PC-3 (cell line): ENCODE results near the gene GOLGA6L7. TPM values are rescaled to one million over a fixed set of nuclear protein-coding genes. Genes with fewer than 3 reads are reported as not detected.
"Not testable (repeated sequence)": the region's sequence is repeated elsewhere in the genome, so short reads cannot be mapped to it uniquely, and the experiment has no call there.

ENCODE experiments used
- ATAC-seq: fragments of 200-7000 bp; cut with Tn5 transposase; 2 replicates; pipeline ENCODE4 v1.9.1; 2020; ENCODE audit warnings: mild to moderate bottlenecking, moderate library complexity
- BruUV-seq: library from RNA; stranded (reverse); fragments of 400-500 nt; replicated peaks from 2 replicates; lab custom pipeline; 2021; lab: Mats Ljungman, UMichigan
- CTCF ChIA-PET: fragments of 300-600 bp; sonication (Branson Sonifier 250); formaldehyde crosslinking; loops from one replicate; lab custom pipeline; 2022; ENCODE audit warnings: antibody characterized with exemption; lab: Charles Lee
- POLR2A ChIA-PET: fragments of 300-600 bp; sonication (Branson Sonifier 250); formaldehyde crosslinking; loops from one replicate; lab custom pipeline; 2022; ENCODE audit warnings: antibody characterized with exemption; ENCODE audit not compliant: unreplicated experiment; lab: Charles Lee
- DNase-seq: peaks from one replicate; pipeline ENCODE4 v3.0.0-alpha.2; 2015
- H2AFZ ChIP-seq: fragments of 300-600 bp; sonication (generic); 2 replicates; pipeline ENCODE4 v1.6.0; 2016; ENCODE audit warnings: antibody characterized with exemption, low read length
- H3F3A ChIP-seq: fragments of 300-600 bp; sonication (generic); one replicate; pipeline ENCODE4 v1.6.0; 2017; ENCODE audit warnings: antibody characterized with exemption, low read length, control low read depth, mild to moderate bottlenecking; ENCODE audit not compliant: unreplicated experiment
- H3K27ac ChIP-seq: fragments of 300-600 bp; sonication (generic); 2 replicates; pipeline ENCODE4 v1.5.1; 2016; ENCODE audit warnings: mild to moderate bottlenecking, low read length
- H3K27me3 ChIP-seq: fragments of 300-600 bp; sonication (generic); 2 replicates; pipeline ENCODE4 v1.6.1; 2016; ENCODE audit warnings: low read length, mixed read lengths
- H3K36me3 ChIP-seq: fragments of 300-600 bp; sonication (generic); 2 replicates; pipeline ENCODE4 v1.6.1; 2016; ENCODE audit warnings: low read depth, mixed run types, low read length, mixed read lengths
- H3K4me1 ChIP-seq: fragments of 300-600 bp; sonication (generic); 2 replicates; pipeline ENCODE4 v1.5.1; 2016; ENCODE audit warnings: low read length; ENCODE audit not compliant: insufficient read depth
- H3K4me2 ChIP-seq: fragments of 300-600 bp; sonication (generic); 2 replicates; pipeline ENCODE4 v1.6.0; 2016; ENCODE audit warnings: low read length
- H3K4me3 ChIP-seq: fragments of 300-600 bp; sonication (generic); 2 replicates; pipeline ENCODE4 v1.5.1; 2016; ENCODE audit warnings: mild to moderate bottlenecking, low read length, mixed read lengths
- H3K79me2 ChIP-seq: fragments of 300-600 bp; sonication (generic); 2 replicates; pipeline ENCODE4 v1.6.1; 2017; ENCODE audit warnings: low read length, mixed read lengths
- H3K9ac ChIP-seq: fragments of 300-600 bp; sonication (generic); 2 replicates; pipeline ENCODE4 v1.6.0; 2016; ENCODE audit warnings: mild to moderate bottlenecking, low read length
- H3K9me2 ChIP-seq: fragments of 300-600 bp; sonication (generic); replicated peaks from 2 replicates; pipeline ENCODE4 v1.6.1; 2016; ENCODE audit warnings: mixed run types, low read length, mixed read lengths
- H3K9me3 ChIP-seq: fragments of 300-600 bp; sonication (generic); 2 replicates; pipeline ENCODE4 v1.6.1; 2016; ENCODE audit warnings: low read length, mixed read lengths
- H4K20me1 ChIP-seq: fragments of 300-600 bp; sonication (generic); 2 replicates; pipeline ENCODE4 v1.6.1; 2016; ENCODE audit warnings: low read length, mixed read lengths
- EZH2 ChIP-seq: fragments of 300-600 bp; sonication (generic); IDR thresholded peaks from one replicate; pipeline ENCODE4 v1.6.1; 2017; ENCODE audit warnings: antibody characterized with exemption, mild to moderate bottlenecking, low read length; ENCODE audit not compliant: unreplicated experiment
- EZH2phosphoT487 ChIP-seq: fragments of 300-600 bp; sonication (generic); IDR thresholded peaks from 2 replicates; pipeline ENCODE4 v1.6.1; 2018; ENCODE audit warnings: mild to moderate bottlenecking, antibody characterized with exemption, low read length, borderline replicate concordance
- intact Hi-C: fragments of 100-400 bp; cut with micrococcal nuclease; formaldehyde crosslinking; loops from 2 replicates; pipeline ENCODE4 v1.9.0; 2023
- total RNA-seq: library from RNA; depleted of rRNA; stranded (reverse); fragments of >200 nt; gene quantifications from 2 replicates; pipeline ENCODE4 v1.2.3, GENCODE V29; 2014
- TF ChIP-seq, protein P1 (sequence below): fragments of 300-600 bp; sonication (generic); conservative IDR thresholded peaks from 2 replicates; pipeline ENCODE4 v1.5.1; 2017; ENCODE audit warnings: antibody characterized with exemption, low read depth, mild to moderate bottlenecking, low read length

GOLGA6L7 gene
- total RNA-seq, 1 experiment from 2014 or later = not detected

DNA sequence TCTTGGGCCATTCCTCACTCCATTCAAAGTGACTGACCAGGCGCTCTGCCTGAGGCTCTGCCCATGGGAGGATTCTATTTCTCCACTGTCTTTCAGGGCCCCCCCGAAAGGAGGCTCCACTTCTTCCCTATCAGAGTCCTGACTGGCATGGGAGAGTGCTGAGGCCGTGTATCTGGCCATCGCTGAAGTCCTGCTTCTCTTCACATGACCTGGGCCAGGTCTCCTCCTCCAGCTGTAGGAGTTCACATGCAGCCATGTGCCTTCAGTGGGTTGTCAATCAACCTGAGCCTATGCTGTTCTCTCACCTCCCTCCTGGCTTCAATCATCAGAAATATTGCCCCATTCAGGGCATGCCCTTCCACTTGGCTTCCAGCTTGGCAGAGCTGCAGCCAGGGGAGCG, 24.6 kb upstream of the GOLGA6L7 start:
- Histone ChIP-seq H3K36me3 (no peaks in the 10 kb centered on the region), H2AFZ (no peak overlapping the region), H3K4me2 (no peak overlapping the region), H3K27ac (no peak overlapping the region), H3F3A (no peaks in the 10 kb centered on the region), H4K20me1 (no peaks in the 10 kb centered on the region), H3K9me2 (no peaks in the 10 kb centered on the region), H3K4me1 (no peaks in the 10 kb centered on the region), H3K79me2 (no peaks in the 10 kb centered on the region), H3K4me3 (no peak overlapping the region), H3K9me3 (no peaks in the 10 kb centered on the region), H3K9ac (no peak overlapping the region), H3K27me3 (no peaks in the 10 kb centered on the region)
- ChIA-PET POLR2A (no interaction called here), CTCF (no interaction called here)
- intact Hi-C loops = no loop called here
- DNase-seq = no peak
- ATAC-seq = no peak
- no peak for TF ChIP-seq EZH2phosphoT487
- TF ChIP-seq, protein P1, sequence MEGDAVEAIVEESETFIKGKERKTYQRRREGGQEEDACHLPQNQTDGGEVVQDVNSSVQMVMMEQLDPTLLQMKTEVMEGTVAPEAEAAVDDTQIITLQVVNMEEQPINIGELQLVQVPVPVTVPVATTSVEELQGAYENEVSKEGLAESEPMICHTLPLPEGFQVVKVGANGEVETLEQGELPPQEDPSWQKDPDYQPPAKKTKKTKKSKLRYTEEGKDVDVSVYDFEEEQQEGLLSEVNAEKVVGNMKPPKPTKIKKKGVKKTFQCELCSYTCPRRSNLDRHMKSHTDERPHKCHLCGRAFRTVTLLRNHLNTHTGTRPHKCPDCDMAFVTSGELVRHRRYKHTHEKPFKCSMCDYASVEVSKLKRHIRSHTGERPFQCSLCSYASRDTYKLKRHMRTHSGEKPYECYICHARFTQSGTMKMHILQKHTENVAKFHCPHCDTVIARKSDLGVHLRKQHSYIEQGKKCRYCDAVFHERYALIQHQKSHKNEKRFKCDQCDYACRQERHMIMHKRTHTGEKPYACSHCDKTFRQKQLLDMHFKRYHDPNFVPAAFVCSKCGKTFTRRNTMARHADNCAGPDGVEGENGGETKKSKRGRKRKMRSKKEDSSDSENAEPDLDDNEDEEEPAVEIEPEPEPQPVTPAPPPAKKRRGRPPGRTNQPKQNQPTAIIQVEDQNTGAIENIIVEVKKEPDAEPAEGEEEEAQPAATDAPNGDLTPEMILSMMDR = no peak
- TF ChIP-seq EZH2 = no peak
- no TSS peak for BruUV-seq

DNA sequence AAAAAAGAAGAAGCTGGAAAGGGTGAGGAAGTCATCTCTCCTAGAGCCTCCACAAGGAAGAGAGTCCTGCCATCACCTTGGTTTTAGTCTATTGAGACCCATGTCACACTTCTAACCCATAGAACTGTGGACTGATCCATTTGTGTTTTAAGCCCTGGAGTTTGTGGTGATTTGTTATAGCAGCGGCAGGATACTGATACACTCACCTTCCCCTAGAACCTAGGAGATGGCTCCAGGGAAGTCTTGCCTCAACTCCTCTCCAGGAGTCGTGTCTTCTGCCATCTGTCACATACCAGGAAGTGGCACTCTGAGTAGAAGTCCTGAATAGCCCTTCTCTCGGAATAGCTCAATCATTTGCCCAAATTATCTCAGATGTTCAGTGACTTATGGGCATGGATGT, 22.7 kb upstream of the GOLGA6L7 start:
- no peak for TF ChIP-seq EZH2
- TF ChIP-seq, protein P1 = no peak
- TF ChIP-seq EZH2phosphoT487 = no peak
- Histone ChIP-seq H3K4me1 (no peaks in the 10 kb centered on the region), H3K9me3 (no peaks in the 10 kb centered on the region), H3F3A (no peaks in the 10 kb centered on the region), H3K4me2 (no peak overlapping the region), H3K27ac (no peak overlapping the region), H3K27me3 (no peaks in the 10 kb centered on the region), H3K9ac (no peak overlapping the region), H3K36me3 (no peaks in the 10 kb centered on the region), H3K79me2 (no peaks in the 10 kb centered on the region), H2AFZ (no peak overlapping the region), H4K20me1 (no peaks in the 10 kb centered on the region), H3K4me3 (no peak overlapping the region), H3K9me2 (no peaks in the 10 kb centered on the region)
- no TSS peak for BruUV-seq
- DNase-seq (no peak), ATAC-seq (no peak)
- intact Hi-C loops = no loop called here
- POLR2A ChIA-PET = no interaction called here
- CTCF ChIA-PET = no interaction called here

DNA sequence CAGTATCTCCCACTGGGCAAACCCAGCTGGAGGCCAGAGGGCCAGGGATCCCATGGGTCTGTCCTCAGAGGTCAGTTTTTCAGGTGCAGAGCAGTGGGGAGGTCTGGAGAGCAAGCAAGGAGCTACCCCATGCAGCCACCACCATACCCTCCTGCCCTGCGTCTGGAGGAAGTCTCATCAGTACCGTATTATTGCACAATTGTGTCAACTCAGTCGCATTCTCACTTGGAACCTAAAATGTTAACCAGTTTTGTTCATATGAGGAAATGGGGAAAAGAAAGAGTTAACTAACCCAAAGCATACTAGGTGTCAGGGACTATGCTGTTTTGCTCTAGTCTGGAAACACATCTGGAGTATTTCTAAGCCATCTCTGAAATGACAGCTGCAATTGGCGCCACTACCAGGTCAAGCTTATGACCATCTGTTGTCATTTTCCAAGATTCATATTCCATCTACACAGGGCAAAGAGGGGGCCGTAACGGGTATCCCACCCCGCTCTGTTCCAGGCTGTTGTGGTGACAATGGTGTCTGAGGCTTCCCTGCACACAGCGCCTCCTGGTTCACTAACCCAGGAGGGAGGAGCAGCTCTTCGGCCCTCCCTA, 20.4 kb upstream of the GOLGA6L7 start:
- ATAC-seq = no peak
- CTCF ChIA-PET = no interaction called here

DNA sequence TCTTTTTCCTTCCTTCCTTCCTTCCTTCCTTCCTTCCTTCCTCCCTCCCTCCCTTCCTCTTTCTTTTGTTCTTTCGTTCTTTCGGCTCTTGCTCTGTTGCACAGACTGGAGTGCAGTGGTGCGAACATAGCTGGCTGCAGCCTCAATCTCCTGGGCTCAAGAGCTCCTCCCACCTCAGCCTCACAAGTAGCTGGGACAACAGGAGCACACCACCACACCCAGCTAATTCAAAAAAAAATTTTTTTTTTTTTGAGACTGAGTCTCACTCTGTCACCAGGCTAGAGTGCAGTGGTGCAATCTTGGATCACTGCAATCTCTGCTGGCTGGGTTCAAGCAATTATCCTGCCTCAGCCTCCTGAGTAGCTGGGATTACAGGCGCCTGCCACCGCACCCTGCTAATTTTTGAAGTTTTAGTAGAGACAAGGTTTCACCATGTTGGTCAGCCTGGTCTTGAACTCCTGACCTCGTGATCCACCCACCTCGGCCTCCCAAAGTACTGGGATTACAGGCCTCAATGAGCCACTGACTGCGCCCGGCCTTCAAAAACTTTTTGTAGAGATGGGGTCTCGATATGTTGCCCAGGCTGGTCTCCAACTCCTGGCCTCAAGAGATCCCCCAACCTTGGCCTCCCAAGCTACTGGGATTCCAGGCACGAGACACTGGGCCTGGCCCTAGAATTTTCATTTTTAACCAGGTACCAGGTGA, 13.3 kb upstream of the GOLGA6L7 start:
- H3K9me3 ChIP-seq, H2AFZ ChIP-seq, H3K9ac ChIP-seq, H3K9me2 ChIP-seq, CTCF ChIA-PET, H3F3A ChIP-seq, H3K4me2 ChIP-seq, H3K36me3 ChIP-seq, POLR2A ChIA-PET, H3K27me3 ChIP-seq, H3K4me1 ChIP-seq, H3K79me2 ChIP-seq, H4K20me1 ChIP-seq, H3K4me3 ChIP-seq, H3K27ac ChIP-seq, BruUV-seq, DNase-seq, ATAC-seq, intact Hi-C loops: not testable (repeated sequence)

More for the DNA sequence above, 20.4 kb upstream of the GOLGA6L7 start:
- Histone ChIP-seq H3K79me2 (no peaks in the 10 kb centered on the region), H3K9me3 (no peaks in the 10 kb centered on the region), H3K36me3 (no peaks in the 10 kb centered on the region), H3K4me1 (no peaks in the 10 kb centered on the region), H3K27me3 (no peaks in the 10 kb centered on the region), H3K4me2 (no peak overlapping the region), H3K4me3 (no peak overlapping the region), H3K9me2 (no peaks in the 10 kb centered on the region), H2AFZ (no peak overlapping the region), H3K9ac (no peak overlapping the region), H3F3A (no peaks in the 10 kb centered on the region), H4K20me1 (no peaks in the 10 kb centered on the region), H3K27ac (no peak overlapping the region)
- no peak for DNase-seq
- POLR2A ChIA-PET = interaction anchor here (0.6 kb wide), 1 partner anchor 12 kb away, joined by 3 read pairs; no protein-coding TSS in a partner anchor
- intact Hi-C loops = no loop called here
- no TSS peak for BruUV-seq
- TF ChIP-seq, protein P1 = no peak
